Suppressor macrophage treated with lipopolysaccharide for 1 hour (primary cell): ENCODE measurements around the gene SIN3B.
A peak's percentile ranks its signal among the peaks of the same experiment; 100 is the strongest.

Experiments used
- DNase-seq, 3 donors: peaks; one replicate each; pipeline ENCODE4 v3.0.0-alpha.2; 2020 to 2022

SIN3B gene

DNA sequence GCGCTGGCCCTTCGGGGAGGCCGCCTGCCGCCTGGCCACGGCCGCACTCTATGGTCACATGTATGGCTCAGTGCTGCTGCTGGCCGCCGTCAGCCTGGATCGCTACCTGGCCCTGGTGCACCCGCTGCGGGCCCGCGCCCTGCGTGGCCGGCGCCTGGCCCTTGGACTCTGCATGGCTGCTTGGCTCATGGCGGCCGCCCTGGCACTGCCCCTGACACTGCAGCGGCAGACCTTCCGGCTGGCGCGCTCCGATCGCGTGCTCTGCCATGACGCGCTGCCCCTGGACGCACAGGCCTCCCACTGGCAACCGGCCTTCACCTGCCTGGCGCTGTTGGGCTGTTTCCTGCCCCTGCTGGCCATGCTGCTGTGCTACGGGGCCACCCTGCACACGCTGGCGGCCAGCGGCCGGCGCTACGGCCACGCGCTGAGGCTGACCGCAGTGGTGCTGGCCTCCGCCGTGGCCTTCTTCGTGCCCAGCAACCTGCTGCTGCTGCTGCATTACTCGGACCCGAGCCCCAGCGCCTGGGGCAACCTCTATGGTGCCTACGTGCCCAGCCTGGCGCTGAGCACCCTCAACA lies 60.8 kb downstream of the SIN3B start:
- no peak for DNase-seq

DNA sequence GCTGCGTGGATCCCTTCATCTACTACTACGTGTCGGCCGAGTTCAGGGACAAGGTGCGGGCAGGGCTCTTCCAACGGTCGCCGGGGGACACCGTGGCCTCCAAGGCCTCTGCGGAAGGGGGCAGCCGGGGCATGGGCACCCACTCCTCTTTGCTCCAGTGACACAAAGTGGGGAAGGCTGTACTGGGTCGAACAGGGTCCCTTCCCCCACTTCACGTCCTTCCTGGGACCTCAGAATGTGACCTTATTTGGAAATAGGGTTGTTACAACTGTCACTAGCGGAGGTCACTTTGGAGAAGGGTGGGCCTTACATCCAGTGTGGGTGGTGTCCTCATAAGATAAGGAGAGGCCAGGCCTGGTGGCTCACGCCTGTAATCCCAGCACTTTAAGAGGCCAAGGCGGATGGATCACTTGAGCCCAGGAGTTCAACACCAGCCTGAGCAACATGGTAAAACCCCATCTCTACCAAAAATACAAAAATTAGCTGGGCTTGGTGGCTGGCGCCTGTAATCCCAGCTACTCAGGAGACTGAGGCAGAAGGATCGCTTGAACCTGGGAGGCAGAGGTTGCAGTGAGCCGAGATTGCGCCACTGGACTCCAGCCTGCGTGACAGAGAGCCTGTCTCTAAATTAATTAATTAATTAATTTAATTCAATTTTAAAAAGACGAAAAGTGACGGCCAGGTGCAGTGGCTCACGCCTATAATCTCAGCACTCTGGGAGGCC lies 61.4 kb downstream of the SIN3B start:
- no peak for DNase-seq

DNA sequence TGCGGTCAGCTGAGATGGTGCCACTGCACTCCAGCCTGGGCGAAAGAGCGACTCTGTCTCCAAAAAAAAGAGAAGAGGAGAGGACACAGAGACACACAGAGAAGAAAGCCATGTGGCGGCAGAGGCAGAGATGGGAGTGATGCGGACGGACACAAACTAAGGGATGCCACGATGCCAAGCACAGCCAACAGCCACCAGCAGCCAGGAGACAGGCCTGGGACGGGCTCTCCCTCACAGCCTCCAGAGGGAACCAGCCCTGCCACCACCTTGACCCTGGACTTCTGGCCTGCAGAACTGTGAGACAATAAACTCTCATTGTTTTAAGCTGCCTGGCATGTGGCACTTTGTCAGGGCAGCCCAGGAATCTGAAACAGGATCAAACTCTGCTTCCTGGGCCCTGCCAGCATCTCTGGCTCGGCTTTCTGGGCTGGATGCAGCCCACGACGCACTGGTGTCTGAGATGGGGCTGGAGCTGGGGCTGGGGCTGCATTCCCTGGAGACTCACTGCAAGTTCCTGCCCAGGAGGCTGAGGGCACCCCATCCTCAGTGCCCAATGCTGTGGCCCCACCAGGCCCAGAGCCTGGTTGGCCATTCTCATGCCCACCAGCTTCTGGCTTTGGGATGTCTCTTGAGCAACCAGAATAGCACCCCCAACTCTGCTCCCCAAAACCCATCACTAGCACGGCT lies 62.6 kb downstream of the SIN3B start:
- no peak for DNase-seq

DNA sequence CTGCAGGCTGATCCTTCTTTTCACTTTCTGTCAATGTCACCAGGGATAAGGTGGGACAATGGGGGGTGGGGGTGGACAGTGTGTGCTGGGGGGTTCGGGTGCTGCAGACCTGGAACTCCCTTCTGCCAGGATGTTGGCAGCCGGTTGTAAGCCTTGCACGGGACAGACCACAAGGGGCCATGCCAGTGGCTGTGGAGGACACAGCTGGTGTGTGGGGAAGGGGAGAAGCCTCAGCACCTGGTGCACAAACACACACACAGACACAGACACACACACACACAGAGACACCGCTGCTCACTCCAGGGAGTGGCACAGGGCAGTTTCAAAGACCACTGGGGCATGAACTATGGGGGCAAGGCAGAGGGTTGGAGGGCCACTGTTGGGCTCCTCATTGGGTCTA lies 63.2 kb downstream of the SIN3B start:
- DNase-seq: no peak

DNA sequence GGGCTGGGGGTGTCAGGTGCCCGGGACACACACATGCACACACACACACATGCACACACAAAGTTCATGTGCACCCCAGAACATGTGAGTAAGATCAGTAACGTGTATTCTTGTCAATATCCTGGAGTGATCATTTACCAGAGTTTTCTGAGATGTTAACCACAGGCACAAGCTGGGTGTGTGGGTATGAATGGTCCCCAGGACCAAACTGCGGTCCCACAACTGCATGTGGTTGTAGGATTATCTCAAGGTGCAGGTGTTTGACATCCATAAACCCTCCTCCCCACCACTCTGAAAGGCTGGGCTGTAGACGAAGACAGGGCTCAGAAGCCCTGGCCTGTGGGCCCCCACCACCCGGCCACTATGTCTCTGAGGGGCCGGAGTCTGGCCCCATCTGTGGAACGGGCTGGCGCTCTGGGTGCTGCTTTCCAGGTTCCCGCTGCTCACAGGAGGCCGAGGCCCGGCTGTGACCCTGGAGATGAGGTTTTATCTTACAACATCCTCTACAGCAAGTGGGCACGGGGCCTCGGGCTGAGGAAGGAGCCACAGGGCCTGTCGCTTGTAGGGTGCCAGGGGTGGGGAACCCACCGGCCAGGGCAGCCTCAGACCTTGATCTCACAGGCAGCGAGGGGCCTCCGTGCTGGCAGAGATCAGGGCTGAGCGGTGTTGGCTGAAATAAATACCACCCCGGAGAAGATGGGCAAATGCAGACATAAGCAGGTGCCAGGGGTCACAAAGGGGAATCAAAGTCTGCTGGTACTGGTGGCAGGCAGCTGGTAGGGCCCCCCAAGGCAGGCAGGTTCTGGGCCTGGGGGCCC lies 63.9 kb downstream of the SIN3B start:
- DNase-seq: no peak

DNA sequence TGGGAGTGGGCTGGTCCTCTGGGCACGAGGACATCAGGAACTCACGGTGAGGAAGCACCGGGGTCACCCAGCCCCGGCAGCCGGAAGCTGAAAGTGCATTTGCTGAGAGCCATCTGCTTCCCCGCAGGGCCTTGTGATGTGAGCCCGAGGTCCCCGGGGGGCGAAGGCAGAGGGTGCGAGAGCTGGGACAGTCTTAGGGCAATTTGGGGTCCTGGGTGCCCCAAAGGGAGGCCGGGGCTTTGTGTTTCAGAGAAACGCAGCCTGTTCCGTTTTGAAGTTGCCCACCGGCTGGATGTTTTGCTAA lies 64.4 kb downstream of the SIN3B start:
- peak in 1 of 3 donors; percentile 45 for DNase-seq

DNA sequence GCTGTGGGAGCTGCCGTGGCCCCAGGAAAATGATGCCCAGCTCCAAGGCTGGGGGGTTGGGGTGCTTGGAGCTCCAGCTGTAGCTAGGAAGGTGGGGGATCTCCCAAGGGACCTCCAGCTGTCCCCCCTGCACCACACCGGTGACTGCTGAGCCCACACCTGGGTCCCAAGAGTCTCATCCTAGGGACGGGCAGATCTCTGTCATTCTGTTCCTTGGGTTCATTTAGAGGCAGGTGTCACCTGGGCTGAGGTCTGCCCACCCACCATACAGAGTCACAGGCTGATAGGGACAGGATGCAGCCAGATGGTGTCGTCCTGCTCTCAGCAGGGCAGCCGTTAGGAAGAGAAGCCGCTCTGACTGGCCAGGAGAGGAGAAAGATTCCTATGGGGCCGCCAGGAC lies 64.9 kb downstream of the SIN3B start:
- no peak for DNase-seq

DNA sequence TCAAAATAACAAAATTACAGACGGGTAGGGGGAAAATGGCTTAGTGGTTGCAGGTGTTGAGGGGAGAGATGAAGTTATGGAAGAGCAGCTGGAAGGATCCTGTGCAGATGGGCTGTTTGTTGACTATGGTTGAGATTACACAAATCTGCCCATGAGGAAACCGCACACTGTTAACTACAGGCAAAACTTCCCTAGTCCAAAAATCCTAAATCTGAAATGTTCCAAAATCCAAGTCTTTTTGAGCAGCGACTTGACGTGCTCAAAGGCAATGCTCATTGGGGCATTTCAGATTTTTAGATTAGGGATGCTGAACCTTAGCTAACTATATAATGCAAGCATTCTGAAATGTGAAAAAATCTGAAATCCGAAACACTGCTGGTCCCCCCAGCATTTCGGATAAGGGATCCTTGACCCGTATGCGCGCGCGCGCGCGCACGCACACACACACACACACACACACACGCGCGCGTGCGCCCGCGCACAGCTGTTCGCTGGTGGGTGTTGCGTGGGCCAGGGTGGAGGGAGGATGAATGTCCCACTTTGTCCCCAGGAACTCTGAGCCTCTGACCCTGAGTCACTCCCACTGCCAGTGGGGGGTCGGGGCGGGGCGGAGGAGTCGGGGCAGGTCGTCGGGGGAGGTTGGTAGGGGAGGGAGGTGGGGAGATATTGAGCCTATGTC lies 66.4 kb downstream of the SIN3B start:
- DNase-seq: peak; percentile 32 to 70 (median 66)

DNA sequence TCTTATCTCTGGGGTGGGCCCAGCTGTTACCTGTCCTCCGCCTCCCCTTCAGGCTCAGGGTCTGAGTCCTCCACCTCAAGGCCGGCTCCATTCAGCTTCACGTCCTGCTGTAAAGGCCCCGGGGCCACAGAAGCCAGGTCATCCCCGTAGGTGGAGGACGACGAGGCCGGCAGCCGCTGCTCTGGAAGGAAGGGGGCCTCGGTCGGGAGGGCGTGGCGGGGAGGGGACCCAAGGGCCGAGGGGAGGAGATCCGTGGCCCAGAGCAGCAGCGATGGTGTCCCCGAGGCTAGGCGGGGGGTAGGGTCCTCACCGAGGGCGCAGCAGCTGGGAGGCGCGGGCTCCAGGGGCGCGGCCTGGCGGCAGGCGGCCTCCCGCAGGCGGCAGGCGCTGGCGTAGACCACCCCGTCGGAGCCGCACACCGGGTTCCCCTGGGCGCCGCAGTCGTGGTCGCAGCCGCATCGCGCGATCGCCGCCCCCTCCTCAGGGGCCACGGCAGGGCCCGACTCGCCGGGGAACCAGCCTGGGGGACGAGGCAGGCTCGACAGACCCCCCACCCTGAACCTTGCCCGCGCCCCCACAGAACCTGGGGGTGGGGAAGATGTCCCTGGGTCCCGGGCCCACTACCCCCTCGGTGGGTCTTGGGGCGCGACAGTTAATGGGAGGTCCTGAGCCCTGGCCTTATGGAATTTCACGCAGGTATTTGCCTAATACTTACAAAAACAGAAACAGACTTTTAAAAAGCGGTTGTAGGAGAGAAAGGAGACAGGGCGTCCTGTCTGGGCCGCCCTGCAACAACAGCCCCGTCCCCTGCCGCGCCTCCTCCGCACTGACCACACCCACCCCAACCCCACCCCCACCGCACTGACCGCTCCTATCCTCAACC lies 67.2 kb downstream of the SIN3B start:
- DNase-seq: peak in 2 of 3 donors; percentile 47 to 48

DNA sequence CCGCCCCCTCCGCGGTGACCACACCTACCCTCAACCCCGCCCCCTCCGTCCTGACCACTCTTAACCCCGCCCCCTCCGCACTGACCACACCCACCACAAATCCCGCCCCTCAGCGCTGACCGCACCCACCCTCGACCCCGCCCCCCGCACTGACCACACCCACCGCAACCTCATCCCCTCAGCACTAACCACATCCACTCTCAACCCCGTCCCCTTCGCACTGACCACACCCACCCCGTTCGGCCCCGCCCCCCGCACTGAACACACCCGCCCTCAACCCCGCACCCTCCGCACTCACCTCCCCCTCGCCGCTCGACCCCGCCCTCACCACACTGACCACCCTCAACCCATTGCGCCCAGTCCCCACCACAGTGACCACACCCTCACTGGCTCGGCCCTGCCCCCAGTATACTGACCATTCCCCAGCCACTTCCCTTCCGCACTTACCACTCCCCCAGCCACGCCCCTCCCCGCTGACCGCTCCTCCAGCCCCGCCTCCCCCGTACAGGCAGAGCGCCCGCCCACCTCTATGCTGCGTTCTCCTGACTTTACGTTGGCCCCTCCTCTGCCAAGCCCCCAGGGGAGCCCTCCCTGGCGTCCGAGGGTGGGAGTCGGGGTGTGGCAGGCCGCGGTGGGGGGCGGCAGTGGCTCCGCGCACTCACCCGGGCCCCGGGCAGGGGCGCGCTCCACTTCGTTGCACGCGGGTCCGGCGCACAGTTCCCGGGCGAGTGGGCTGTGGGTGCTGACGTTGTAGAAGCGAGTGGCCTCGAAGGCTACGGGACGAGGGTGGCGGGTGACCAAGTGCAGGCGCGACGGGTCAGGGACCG lies 68.0 kb downstream of the SIN3B start:
- peak; percentile 94 to 98 (median 96) for DNase-seq

DNA sequence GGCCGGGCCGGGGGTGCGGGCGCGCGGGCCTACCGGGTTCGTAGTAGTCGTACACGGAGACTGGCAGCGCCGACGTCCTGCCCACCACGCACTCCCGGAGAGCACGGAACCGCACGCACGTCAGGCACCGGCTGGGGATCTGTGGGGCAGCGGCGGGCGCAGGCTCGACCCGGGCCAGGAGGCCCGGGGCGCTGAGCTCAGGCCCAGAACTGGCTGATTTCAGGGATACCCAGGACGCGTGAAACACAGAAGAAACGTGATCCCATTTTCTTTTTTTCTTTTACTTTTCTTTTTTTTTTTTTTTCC lies 68.6 kb downstream of the SIN3B start:
- DNase-seq: no peak

DNA sequence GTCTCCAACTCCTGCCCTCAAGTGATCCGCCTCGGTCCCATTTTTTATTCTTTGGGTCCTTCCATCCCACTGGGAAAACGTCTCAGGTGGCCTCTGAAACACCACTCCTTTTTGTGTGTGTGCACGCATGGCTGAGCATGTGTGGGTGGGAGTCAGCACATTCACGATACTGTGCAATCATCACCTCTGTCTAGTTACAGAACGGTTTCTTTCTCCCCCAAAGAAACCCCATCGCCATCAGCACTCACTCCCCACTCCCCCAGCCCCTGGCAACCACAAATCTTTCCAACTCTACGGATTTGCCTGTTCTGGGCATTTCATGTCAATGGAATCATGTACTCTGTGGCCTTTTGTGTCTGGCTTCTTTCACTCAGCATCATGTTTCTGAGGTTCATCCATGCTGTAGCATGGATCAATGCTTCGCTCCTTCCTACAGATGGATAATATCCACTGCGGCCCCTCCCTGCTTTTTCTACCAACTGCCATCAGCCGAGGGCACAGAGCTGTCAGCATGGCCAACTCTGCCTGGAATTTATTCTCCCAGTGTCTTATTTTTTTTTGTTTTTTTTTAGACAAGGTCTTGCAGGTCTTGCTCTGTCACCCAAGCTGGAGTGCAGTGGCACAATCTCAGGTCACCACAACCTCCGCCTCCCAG lies 69.3 kb downstream of the SIN3B start:
- no peak for DNase-seq

DNA sequence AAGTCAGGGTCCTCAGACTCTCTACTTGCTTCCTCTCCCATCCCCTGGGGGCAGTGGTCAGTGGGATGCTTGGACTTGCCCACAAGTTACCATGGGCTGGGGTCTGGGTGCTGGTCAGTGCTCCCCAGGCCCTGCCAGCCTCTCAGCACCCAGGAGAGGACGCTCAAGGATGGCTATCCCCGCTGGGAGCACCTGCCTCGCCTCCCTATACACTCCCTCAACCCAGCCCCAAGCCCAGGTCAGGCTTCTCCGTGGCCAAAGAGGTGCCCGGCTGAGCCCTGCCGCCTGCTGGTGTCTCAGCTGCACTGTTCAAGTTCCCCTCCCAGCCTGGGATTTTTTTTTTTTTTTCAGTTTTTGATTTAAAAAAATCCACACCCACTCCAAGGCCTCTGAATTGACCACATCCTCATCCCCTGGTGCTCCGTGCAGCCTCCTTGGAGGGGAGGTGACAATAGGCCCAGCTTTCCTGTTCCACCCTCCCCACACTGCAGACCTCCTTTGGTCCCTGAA lies 70.4 kb downstream of the SIN3B start:
- peak; percentile 89 to 92 (median 91) for DNase-seq

DNA sequence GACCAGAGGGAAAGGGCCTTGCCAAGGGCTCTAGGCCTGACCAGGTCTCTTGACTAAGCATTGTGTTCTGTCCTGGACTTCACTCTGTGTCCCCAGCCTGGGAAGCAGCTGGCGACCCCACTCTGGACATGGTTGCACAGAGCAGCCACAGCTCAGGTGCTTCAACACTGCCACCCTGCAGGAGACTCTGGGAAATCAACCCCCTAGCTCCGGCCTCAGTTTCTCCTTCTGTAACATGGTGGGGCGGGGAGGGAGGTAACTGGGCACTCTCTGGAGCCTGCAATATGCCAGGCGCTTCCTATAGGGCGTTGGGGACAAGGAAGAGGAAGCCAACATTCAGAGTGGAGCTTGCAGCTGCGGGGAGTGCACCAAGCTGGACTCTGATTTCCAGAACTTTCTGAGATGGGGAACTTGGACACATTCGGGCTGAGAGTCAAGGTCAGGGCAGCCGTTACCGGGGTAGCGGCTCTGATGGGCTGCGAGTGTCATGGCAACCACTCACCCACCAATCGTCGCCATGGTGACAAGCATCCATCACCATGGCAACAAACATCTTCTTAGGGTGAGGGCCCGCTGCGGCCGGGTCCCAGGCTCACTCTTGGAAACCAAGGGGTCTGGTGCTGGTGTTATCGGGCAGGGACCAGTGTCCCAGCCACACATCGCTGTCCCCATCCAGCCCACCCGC lies 72.4 kb downstream of the SIN3B start:
- DNase-seq: no peak

DNA sequence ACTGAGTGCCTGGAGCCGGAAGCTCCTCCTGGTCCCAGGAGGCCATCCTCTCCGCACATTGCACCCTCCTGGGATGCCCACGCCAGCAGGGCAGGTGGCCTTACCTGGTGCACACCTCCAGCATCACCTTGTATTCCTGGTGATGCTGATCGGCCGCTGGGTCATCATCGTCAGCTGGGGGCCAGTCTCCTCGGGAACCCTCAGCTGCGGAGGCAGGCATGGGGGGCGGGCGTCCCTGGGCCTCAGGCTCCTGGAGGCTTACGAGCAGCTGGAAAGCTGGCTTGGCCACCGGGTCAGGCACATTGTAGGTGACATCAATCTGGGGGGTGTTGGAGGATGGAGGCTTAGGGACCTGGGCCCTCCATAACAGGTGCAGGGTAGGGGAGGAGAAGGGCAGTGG lies 73.3 kb downstream of the SIN3B start:
- no peak for DNase-seq

DNA sequence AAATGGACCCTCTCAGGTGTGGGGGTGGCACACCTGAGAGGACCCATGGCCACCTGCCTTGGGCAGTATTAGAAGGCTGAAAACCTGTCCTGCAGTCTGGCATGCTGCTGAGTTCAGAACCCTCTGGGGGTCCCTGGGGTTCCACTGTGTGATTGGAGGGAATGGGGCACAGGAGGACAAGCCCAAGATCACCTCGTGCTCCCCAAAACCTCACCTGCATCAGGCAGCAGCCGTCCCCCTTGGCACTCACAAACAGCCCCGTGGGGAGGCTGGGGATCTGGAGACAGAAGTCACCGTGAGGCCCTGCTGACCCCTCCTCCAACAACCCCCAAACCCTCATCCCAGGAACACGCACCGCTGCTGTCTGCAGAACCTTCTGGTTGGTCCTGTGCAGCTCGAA lies 74.1 kb downstream of the SIN3B start:
- DNase-seq: no peak

DNA sequence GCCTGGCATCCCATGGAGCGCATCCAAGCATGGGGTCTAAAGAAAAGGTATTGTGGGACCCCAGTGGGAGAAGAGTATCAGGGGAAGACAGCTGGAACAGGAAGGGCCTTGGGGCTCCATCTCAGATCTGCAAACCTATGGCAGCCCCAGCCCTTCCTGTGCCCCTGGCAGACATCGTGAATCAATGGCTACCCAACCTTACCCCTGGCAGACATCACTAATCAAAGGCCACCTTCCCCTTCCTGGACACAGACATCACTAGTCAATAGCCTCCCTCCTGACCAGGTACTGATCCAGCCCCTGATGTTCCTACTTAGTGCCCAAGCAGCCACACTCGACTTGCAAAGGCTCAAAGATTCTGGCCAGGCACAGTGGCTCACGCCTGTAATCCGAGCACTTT lies 75.4 kb downstream of the SIN3B start:
- DNase-seq: no peak

DNA sequence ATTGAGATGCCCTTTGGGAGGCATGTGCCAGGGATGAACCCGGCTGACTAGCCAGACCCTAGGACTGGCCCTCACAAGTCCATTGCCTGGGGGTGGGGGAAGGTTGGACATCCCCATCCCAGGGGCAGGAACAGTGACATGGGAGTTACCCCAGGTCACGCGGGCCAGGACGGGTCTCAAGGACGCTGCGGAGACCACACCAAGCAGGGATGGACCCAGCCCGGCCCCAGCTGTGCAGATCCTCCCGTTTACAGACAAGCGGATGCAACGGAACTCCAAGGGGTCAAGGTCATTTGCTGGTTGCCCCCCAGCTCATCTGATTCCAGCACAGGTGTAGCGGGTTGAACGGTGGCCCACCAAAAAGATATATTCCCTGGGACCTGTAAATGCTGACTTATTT lies 79.6 kb downstream of the SIN3B start:
- no peak for DNase-seq

DNA sequence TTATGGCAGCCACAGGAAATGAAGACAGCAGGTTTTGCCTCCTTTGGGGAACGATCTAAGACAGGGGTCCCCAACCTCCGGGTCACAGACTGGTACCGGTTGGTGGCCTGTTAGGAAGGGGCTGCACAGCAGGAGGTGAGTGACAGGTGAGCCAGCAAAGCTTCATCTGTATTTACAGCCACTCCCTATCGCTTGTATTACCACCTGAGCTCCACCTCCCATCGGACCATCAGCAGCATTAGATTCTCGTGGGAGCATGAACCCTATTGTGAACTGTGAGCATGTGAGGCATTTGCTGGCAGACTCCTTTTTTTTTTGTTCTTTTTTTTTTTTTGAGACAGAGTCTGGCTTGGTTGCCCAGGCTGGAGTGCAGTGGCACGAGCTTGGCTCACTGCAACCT lies 81.8 kb downstream of the SIN3B start:
- no peak for DNase-seq

DNA sequence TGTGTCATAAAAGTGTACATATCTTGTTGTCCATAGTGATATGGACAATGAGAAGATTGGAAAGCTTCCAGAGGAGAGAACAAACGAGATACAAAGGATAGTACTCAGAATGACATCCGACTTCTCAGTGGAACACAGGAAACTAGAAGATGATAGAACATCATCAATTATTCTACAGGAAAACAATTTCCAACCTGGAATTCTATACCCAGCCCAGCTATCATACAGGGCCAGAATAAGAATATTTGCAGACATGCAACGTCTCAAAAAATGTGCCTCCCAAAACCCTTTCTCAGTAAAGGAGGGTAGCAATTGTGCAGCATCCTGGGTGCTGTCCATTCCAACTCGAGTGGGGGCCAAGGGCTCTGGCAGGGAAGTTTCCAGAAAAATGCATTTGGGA lies 83.6 kb downstream of the SIN3B start:
- no peak for DNase-seq
